Measurements from ENCODE around the gene FAM43A. TPM values are rescaled to one million over a fixed set of nuclear protein-coding genes. Genes with fewer than 3 reads are reported as not detected.
A peak's percentile ranks its signal among the peaks of the same experiment; 100 is the strongest.

The FAM43A gene
- total and polyA plus RNA-seq, 3 experiments from 2014 or later, result 14.5 to 19.6 (median 14.9) TPM

DNA sequence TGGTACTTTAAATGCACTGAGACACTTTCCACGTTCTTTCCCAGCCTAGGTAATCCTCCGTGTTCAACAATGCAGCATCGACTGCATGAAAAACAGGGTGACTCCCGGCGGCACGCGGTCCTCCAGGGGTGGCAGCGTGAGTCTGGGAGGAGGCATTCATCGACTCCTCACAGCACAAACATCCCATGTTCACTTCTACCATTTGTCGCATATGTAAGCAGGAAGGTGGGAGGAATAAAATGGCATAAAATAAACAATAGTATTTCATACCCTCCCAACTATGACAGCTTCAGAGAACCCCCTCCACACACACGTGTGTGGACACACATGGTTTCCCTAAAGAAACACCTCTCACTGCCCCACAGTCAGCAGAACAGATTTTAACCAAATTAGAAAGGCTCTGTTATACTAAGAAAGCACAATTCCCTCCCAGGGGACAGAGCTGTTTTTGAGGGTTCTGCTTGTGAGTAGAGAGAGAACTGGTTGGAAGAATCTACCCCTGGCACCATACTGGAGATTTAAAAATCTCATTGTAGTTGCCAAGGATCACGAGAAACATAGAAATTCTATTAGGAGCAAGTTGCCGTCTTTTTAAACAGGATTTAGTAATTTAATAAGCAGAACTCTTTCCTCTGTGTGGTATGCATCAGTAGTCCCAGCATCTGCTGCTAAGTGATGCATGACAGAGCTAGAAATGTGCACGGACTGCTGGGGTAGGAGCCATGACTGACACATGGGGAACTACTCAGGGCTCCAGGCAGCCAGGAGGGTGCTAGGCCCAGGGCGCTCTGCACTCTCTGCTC is 6.0 kb downstream of the FAM43A start:
- Mint-ChIP-seq H3K4me3 (peak overlapping the region in 1 of 7 donors; percentile 57), H3K27me3 (peaks cover 0 to 17% of the 10 kb centered on the region in 2 donors), H3K36me3 (peaks cover 0 to 1% (median 0%) of the 10 kb centered on the region in 3 donors), H3K4me1 (peaks cover 21 to 34% (median 29%) of the 10 kb centered on the region in 3 donors), H3K27ac (peak overlapping the region in 4 of 8 donors; percentile 12 to 85 (median 39)), H3K9me3 (no peaks in the 10 kb centered on the region)
- no peak for DNase-seq
- Histone ChIP-seq H3K36me3 (ENCODE audit: insufficient read depth, low read length) (no peaks in the 10 kb centered on the region), H3K27me3 (ENCODE audit: insufficient read depth, low read length, poor library complexity, severe bottlenecking) (no peaks in the 10 kb centered on the region), H3K4me1 (ENCODE audit: insufficient read depth, low read length) (peaks cover 18% of the 10 kb centered on the region), H3K27ac (ENCODE audit: low read depth, low read length) (no peak overlapping the region), H3K4me3 (ENCODE audit: low read length) (no peak overlapping the region), H3K9me3 (ENCODE audit: low read length) (no peaks in the 10 kb centered on the region)
- POLR2A ChIA-PET, result no interaction called here
- CTCF ChIA-PET, result interaction anchor here (1.0 to 1.2 kb wide), 2 partner anchors 9 to 415 kb away, joined by 5 read pairs; no protein-coding TSS in a partner anchor

DNA sequence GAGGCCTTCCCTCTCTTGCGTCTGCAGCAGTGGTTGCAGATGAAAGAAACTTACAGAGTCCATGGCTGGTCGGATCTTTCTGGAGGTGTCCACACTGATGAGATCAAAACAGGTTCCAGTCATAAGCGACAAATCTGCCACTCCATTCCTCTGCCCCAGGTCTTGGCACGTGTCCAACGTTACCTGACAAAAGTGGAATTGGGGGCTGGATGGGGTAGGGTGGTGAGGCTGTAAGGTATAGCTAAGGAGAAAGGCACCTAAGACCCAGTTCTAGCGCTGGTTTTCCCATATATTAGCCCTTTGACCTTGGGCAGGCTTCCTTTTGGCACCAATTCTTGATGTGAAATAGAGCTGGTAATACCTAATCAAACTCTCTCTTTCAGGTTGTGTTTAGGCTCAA is 11.0 kb downstream of the FAM43A start:
- POLR2A ChIA-PET, result no interaction called here
- H3K4me3 Mint-ChIP-seq, result peak overlapping the region in 1 of 7 donors; percentile 15
- H3K9me3 Mint-ChIP-seq, result peaks cover 0 to 3% (median 2%) of the 10 kb centered on the region in 5 donors
- DNase-seq, result no peak
- H3K36me3 ChIP-seq (ENCODE audit: insufficient read depth, low read length), result no peaks in the 10 kb centered on the region
- H3K4me1 Mint-ChIP-seq, result peaks cover 0 to 8% (median 0%) of the 10 kb centered on the region in 3 donors
- CTCF ChIA-PET, result interaction anchor here (4.6 kb wide), 1 partner anchor 10 kb away, joined by 20 read pairs; no protein-coding TSS in a partner anchor
- H3K4me3 ChIP-seq (ENCODE audit: low read length), result no peak overlapping the region
- H3K4me1 ChIP-seq (ENCODE audit: insufficient read depth, low read length), result no peaks in the 10 kb centered on the region
- H3K36me3 Mint-ChIP-seq, result peaks cover 0 to 13% (median 0%) of the 10 kb centered on the region in 3 donors
- peaks cover 7 to 20% of the 10 kb centered on the region in 2 donors for H3K27me3 Mint-ChIP-seq
- H3K27ac ChIP-seq (ENCODE audit: low read depth, low read length), result no peak overlapping the region
- no peaks in the 10 kb centered on the region for H3K27me3 ChIP-seq (ENCODE audit: insufficient read depth, low read length, poor library complexity, severe bottlenecking)
- no peaks in the 10 kb centered on the region for H3K9me3 ChIP-seq (ENCODE audit: low read length)
- H3K27ac Mint-ChIP-seq, result no peak overlapping the region

DNA sequence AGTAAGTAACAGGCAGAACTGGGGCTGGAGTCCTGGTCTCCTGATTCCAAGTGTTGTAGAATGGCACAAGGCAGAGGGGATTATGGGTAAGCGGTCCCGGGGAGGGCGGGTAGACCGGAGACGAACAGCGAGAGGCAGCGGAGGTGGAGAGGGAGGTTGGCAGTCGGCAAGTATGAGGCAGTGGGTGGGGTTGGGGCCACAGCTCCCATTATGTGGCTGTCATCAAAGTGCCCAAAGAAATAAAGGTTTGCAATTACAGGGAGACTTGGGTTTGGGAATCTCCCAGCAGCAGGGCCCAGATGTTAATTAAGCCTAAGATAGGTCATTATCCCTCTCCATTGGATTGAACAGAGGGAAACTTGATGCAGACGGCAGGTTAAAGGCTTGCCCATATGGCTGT is 16.9 kb downstream of the FAM43A start:
- Histone ChIP-seq H3K27me3 (ENCODE audit: insufficient read depth, low read length, poor library complexity, severe bottlenecking) (no peaks in the 10 kb centered on the region), H3K27ac (ENCODE audit: low read depth, low read length) (no peak overlapping the region), H3K4me1 (ENCODE audit: insufficient read depth, low read length) (no peaks in the 10 kb centered on the region), H3K9me3 (ENCODE audit: low read length) (no peaks in the 10 kb centered on the region), H3K4me3 (ENCODE audit: low read length) (no peak overlapping the region), H3K36me3 (ENCODE audit: insufficient read depth, low read length) (no peaks in the 10 kb centered on the region)
- H3K27me3 Mint-ChIP-seq, result peaks cover 9 to 19% of the 10 kb centered on the region in 2 donors
- H3K4me3 Mint-ChIP-seq, result no peak overlapping the region
- POLR2A ChIA-PET, result no interaction called here
- no peaks in the 10 kb centered on the region for H3K4me1 Mint-ChIP-seq
- peaks cover 0 to 13% (median 2%) of the 10 kb centered on the region in 3 donors for H3K36me3 Mint-ChIP-seq
- DNase-seq, result no peak
- CTCF ChIA-PET, result no interaction called here
- H3K9me3 Mint-ChIP-seq, result peaks cover 0 to 3% (median 2%) of the 10 kb centered on the region in 5 donors
- H3K27ac Mint-ChIP-seq, result no peak overlapping the region

DNA sequence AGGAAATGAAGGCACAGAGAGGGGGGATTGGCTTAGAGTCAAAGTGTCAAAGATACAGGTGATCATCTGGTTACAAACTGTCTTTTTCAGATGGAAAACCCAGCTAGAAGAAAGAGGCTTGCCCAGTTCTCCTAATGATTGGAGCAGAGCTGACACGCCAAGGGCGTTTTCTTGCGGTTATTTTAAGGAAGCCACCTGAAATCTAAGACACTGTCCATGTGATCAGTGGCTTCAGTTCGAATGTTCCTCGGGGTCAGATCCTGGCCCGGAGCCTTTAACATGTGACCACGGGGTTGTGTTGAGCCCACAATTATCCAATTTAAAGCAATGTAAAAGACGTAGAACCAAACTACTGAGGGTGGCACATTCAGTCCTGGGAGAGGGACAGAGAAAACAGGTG is 19.5 kb downstream of the FAM43A start:
- ChIA-PET POLR2A (no interaction called here), CTCF (no interaction called here)
- peaks cover 0 to 5% (median 4%) of the 10 kb centered on the region in 3 donors for H3K36me3 Mint-ChIP-seq
- peaks cover 0 to 4% (median 1%) of the 10 kb centered on the region in 5 donors for H3K9me3 Mint-ChIP-seq
- H3K4me1 ChIP-seq (ENCODE audit: insufficient read depth, low read length), result no peaks in the 10 kb centered on the region
- no peaks in the 10 kb centered on the region for H3K4me1 Mint-ChIP-seq
- H3K27me3 Mint-ChIP-seq, result peaks cover 4 to 13% of the 10 kb centered on the region in 2 donors
- no peaks in the 10 kb centered on the region for H3K27me3 ChIP-seq (ENCODE audit: insufficient read depth, low read length, poor library complexity, severe bottlenecking)
- no peaks in the 10 kb centered on the region for H3K36me3 ChIP-seq (ENCODE audit: insufficient read depth, low read length)
- H3K4me3 ChIP-seq (ENCODE audit: low read length), result no peak overlapping the region
- H3K27ac ChIP-seq (ENCODE audit: low read depth, low read length), result no peak overlapping the region
- DNase-seq, result no peak
- no peaks in the 10 kb centered on the region for H3K9me3 ChIP-seq (ENCODE audit: low read length)
- H3K27ac Mint-ChIP-seq, result peak overlapping the region in 1 of 8 donors; percentile 34
- no peak overlapping the region for H3K4me3 Mint-ChIP-seq

- Histone ChIP-seq H3K27me3 (ENCODE audit: insufficient read depth, low read length, poor library complexity, severe bottlenecking) (no peaks in the 10 kb centered on the region), H3K9me3 (ENCODE audit: low read length) (no peaks in the 10 kb centered on the region), H3K36me3 (ENCODE audit: insufficient read depth, low read length) (no peaks in the 10 kb centered on the region), H3K4me3 (ENCODE audit: low read length) (no peak overlapping the region), H3K27ac (ENCODE audit: low read depth, low read length) (no peak overlapping the region), H3K4me1 (ENCODE audit: insufficient read depth, low read length) (no peaks in the 10 kb centered on the region)
- H3K9me3 Mint-ChIP-seq, result peaks cover 0 to 4% (median 0%) of the 10 kb centered on the region in 5 donors
- H3K4me1 Mint-ChIP-seq, result no peaks in the 10 kb centered on the region
- CTCF ChIA-PET, result no interaction called here
- POLR2A ChIA-PET, result no interaction called here
- H3K27me3 Mint-ChIP-seq, result peaks cover 4 to 13% of the 10 kb centered on the region in 2 donors
- no peak overlapping the region for H3K4me3 Mint-ChIP-seq
- DNase-seq, result no peak
- H3K36me3 Mint-ChIP-seq, result peaks cover 0 to 5% (median 4%) of the 10 kb centered on the region in 3 donors
- H3K27ac Mint-ChIP-seq, result peak overlapping the region in 2 of 8 donors; percentile 11 to 54
Observed at GRCh38 chr3:194705761-194706160, 20.1 kb downstream of the FAM43A start.

DNA sequence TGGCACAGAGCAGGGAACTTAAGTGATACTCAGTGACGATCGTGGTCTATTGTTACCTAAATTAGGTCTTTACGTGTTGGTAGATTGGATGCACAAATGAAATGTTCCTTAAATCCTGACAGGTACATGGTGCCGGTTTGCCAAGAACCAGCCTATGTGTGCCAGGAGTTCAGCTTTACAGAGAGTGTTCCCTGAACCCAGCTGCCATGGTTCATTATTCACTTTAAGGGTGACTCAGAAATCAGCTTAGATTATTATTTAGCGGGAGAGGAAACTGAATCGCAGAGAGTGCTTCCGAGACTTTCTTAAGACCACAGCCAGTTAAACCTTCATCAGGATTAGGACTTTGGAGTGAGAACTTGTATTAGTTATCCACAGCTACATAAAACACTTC is 21.5 kb downstream of the FAM43A start:
- H3K9me3 ChIP-seq (ENCODE audit: low read length), result no peaks in the 10 kb centered on the region
- no peaks in the 10 kb centered on the region for H3K27me3 ChIP-seq (ENCODE audit: insufficient read depth, low read length, poor library complexity, severe bottlenecking)
- Mint-ChIP-seq H3K4me1 (no peaks in the 10 kb centered on the region), H3K4me3 (peak overlapping the region in 1 of 7 donors; percentile 2), H3K36me3 (peaks cover 0 to 5% (median 4%) of the 10 kb centered on the region in 3 donors), H3K27ac (no peak overlapping the region), H3K27me3 (peaks cover 4 to 19% of the 10 kb centered on the region in 2 donors), H3K9me3 (peaks cover 0 to 4% (median 0%) of the 10 kb centered on the region in 5 donors)
- no peak overlapping the region for H3K27ac ChIP-seq (ENCODE audit: low read depth, low read length)
- ChIA-PET CTCF (interaction anchor here (1.4 kb wide), 1 partner anchor 400 kb away, joined by 4 read pairs; no protein-coding TSS in a partner anchor), POLR2A (interaction anchor here (0.6 kb wide), 1 partner anchor 486 kb away, joined by 5 read pairs; no protein-coding TSS in a partner anchor)
- no peak overlapping the region for H3K4me3 ChIP-seq (ENCODE audit: low read length)
- no peaks in the 10 kb centered on the region for H3K4me1 ChIP-seq (ENCODE audit: insufficient read depth, low read length)
- DNase-seq, result no peak
- no peaks in the 10 kb centered on the region for H3K36me3 ChIP-seq (ENCODE audit: insufficient read depth, low read length)

DNA sequence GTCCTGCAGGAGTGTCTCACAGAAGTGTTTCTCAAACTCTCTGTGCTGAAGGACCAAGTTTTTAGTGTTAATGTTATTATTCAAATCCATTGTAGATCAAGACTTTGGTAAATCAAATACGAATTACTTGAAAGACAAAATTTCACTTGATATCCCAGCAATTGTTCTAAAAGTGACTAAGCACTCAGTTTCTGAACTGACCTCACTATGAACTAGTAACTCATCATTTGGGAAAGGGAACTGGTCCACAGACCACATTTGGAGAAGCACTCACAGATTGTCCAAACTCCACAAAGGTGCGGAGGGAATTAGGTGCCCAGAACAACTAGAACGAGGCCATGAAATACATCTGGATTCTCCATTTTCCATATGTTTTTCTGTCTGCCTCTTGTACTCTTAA is 25.6 kb downstream of the FAM43A start:
- Histone ChIP-seq H3K27me3 (ENCODE audit: insufficient read depth, low read length, poor library complexity, severe bottlenecking) (no peaks in the 10 kb centered on the region), H3K4me3 (ENCODE audit: low read length) (no peak overlapping the region), H3K9me3 (ENCODE audit: low read length) (no peaks in the 10 kb centered on the region), H3K4me1 (ENCODE audit: insufficient read depth, low read length) (no peaks in the 10 kb centered on the region), H3K36me3 (ENCODE audit: insufficient read depth, low read length) (no peaks in the 10 kb centered on the region), H3K27ac (ENCODE audit: low read depth, low read length) (no peak overlapping the region)
- CTCF ChIA-PET, result no interaction called here
- peak overlapping the region in 1 of 8 donors; percentile 24 for H3K27ac Mint-ChIP-seq
- H3K4me1 Mint-ChIP-seq, result peaks cover 12 to 17% (median 12%) of the 10 kb centered on the region in 3 donors
- H3K36me3 Mint-ChIP-seq, result peaks cover 0 to 5% (median 4%) of the 10 kb centered on the region in 3 donors
- H3K27me3 Mint-ChIP-seq, result peaks cover 4 to 9% of the 10 kb centered on the region in 2 donors
- no peak overlapping the region for H3K4me3 Mint-ChIP-seq
- no peak for DNase-seq
- H3K9me3 Mint-ChIP-seq, result peaks cover 0 to 4% (median 0%) of the 10 kb centered on the region in 5 donors
- POLR2A ChIA-PET, result no interaction called here

DNA sequence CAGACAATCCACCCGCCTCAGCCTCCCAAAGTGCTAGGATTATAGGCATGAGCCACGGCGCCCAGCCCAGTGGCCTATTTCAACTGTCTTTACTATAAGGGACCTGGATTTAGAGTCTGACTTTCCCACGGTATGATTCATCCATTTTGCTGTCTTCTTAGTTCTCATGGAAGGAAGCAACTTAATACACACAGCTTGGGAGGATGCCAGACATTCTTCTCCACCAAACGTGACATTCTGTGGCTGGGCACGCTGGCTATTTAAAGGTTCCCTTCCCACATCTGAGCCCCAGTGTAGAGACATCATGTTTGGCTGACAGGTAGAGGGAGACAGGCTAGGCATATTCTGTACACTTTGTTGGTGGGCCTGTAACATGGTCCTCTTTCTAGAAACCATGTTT is 26.2 kb downstream of the FAM43A start:
- Histone ChIP-seq H3K27ac (ENCODE audit: low read depth, low read length) (no peak overlapping the region), H3K36me3 (ENCODE audit: insufficient read depth, low read length) (no peaks in the 10 kb centered on the region), H3K9me3 (ENCODE audit: low read length) (no peaks in the 10 kb centered on the region), H3K4me3 (ENCODE audit: low read length) (no peak overlapping the region), H3K4me1 (ENCODE audit: insufficient read depth, low read length) (no peaks in the 10 kb centered on the region), H3K27me3 (ENCODE audit: insufficient read depth, low read length, poor library complexity, severe bottlenecking) (no peaks in the 10 kb centered on the region)
- Mint-ChIP-seq H3K9me3 (peaks cover 0 to 4% (median 0%) of the 10 kb centered on the region in 5 donors), H3K36me3 (peaks cover 0 to 5% (median 2%) of the 10 kb centered on the region in 3 donors), H3K4me3 (no peak overlapping the region), H3K4me1 (peaks cover 12 to 19% (median 12%) of the 10 kb centered on the region in 3 donors), H3K27ac (no peak overlapping the region), H3K27me3 (peaks cover 4 to 7% of the 10 kb centered on the region in 2 donors)
- CTCF ChIA-PET, result no interaction called here
- POLR2A ChIA-PET, result no interaction called here
- DNase-seq, result no peak
